Placental epithelial cell (primary cell): ENCODE measurements around the gene IFIT1. TPM values are rescaled to one million over a fixed set of nuclear protein-coding genes. Genes with fewer than 3 reads are reported as not detected.

Experiments
- total RNA-seq: library from RNA; depleted of rRNA; stranded (reverse); fragments of >200 nt; gene quantifications from 2 replicates; pipeline ENCODE4 v1.2.3, GENCODE V29; 2012

The IFIT1 gene
- total RNA-seq = 1.5 and 2.4 TPM in 2 replicates

GRCh38 chr10:89391907-89392756, at the start of gene IFIT1:
TSS of gene IFIT1 (plus strand) at chr10:89392623. CDS start at chr10:89392713, 90 bp downstream.

GRCh38 chr10:89377705-89378637, 14.5 kb upstream of the IFIT1 start, which contains the start of gene IFIT1B:
TSS of gene IFIT1B (plus strand) at chr10:89378056. CDS start at chr10:89378136, 80 bp downstream.

GRCh38 chr10:89414146-89414878, 21.9 kb downstream of the IFIT1 start, which contains the start of gene IFIT5:
TSS of gene IFIT5 (plus strand) at chr10:89414568. CDS start at chr10:89414799, 231 bp downstream.

Other genes starting within 250 kb of the IFIT1 start
- not detected in 2 replicates for gene CH25H, start 185.3 kb upstream of the IFIT1 start, total RNA-seq
- 33.0 and 114 TPM in 2 replicates for gene LIPA, start 140.8 kb upstream of the IFIT1 start, total RNA-seq
- 0.79 and 5.2 TPM in 2 replicates for gene IFIT2, start 90.6 kb upstream of the IFIT1 start, total RNA-seq
- gene IFIT3, start 64.6 kb upstream of the IFIT1 start, total RNA-seq = 1.2 and 2.0 TPM in 2 replicates
- gene IFIT1B, start 14.6 kb upstream of the IFIT1 start, total RNA-seq = 0.11 TPM in 1 of 2 replicates, not detected in the other
- 11.8 and 13.7 TPM in 2 replicates for gene IFIT5, start 21.9 kb downstream of the IFIT1 start, total RNA-seq
- 0.39 and 1.5 TPM in 2 replicates for gene SLC16A12, start 143.0 kb downstream of the IFIT1 start, total RNA-seq